SKM-1 (cell line): ENCODE measurements around the gene ELMO3.
A peak's percentile ranks its signal among the peaks of the same experiment; 100 is the strongest.

ENCODE experiments used
- DNase-seq: peaks from one replicate; lab custom pipeline; 2025; ENCODE audit not compliant: unreplicated experiment; lab: John Stamatoyannopoulos, UW

The ELMO3 gene

GRCh38 chr16:67193536-67193935 is 5.4 kb upstream of the ELMO3 start:
- no peak for DNase-seq

GRCh38 chr16:67194260-67194659 is 4.7 kb upstream of the ELMO3 start:
- DNase-seq = no peak

- no peak for DNase-seq
These were observed 3.3 kb upstream of the ELMO3 start for GRCh38 chr16:67195676-67196075.

GRCh38 chr16:67196881-67197280 is 2.0 kb upstream of the ELMO3 start:
- DNase-seq = no peak

GRCh38 chr16:67197704-67198103 is 1.2 kb upstream of the ELMO3 start:
- DNase-seq = no peak

- DNase-seq = peak; percentile 13
These were observed 645 bp upstream of the ELMO3 start for GRCh38 chr16:67198238-67198734.

GRCh38 chr16:67199808-67200198 is 872 bp downstream of the ELMO3 start:
- no peak for DNase-seq

- no peak for DNase-seq
These were observed 1.6 kb downstream of the ELMO3 start for GRCh38 chr16:67200491-67200890.

GRCh38 chr16:67201411-67202345 is 2.7 kb downstream of the ELMO3 start:
- no peak for DNase-seq

GRCh38 chr16:67202426-67202825 is 3.5 kb downstream of the ELMO3 start:
- no peak for DNase-seq

GRCh38 chr16:67202956-67203493 is 4.1 kb downstream of the ELMO3 start:
- no peak for DNase-seq

- no peak for DNase-seq
These were observed 5.1 kb downstream of the ELMO3 start for GRCh38 chr16:67204076-67204475.

- no peak for DNase-seq
These were observed 7.4 kb downstream of the ELMO3 start for GRCh38 chr16:67206129-67206837.

- no peak for DNase-seq
These were observed 7.9 kb downstream of the ELMO3 start for GRCh38 chr16:67206838-67207248.

- DNase-seq = no peak
These were observed 8.5 kb downstream of the ELMO3 start for GRCh38 chr16:67207249-67208091.

- no peak for DNase-seq
These were observed 9.4 kb downstream of the ELMO3 start for GRCh38 chr16:67208154-67208896.

GRCh38 chr16:67209565-67209964 is 10.6 kb downstream of the ELMO3 start:
- no peak for DNase-seq

GRCh38 chr16:67210069-67210937 is 11.4 kb downstream of the ELMO3 start:
- DNase-seq = no peak

GRCh38 chr16:67211674-67212073 is 12.7 kb downstream of the ELMO3 start:
- DNase-seq = no peak
